Astrocyte (in vitro differentiated cells and primary cell): ENCODE measurements around the gene DNAH9.

Experiments
- CTCF ChIP-seq: IDR thresholded peaks from 2 replicates; pipeline ENCODE4 v1.5.1; 2011; ENCODE audit warnings: low read depth, mild to moderate bottlenecking, inconsistent platforms, low read length, moderate library complexity; ENCODE audit not compliant: insufficient read depth
- EZH2 ChIP-seq: IDR thresholded peaks from 2 replicates; pipeline ENCODE4 v1.6.1; 2012; ENCODE audit warnings: mild to moderate bottlenecking, low read length, inconsistent platforms; ENCODE audit not compliant: insufficient read depth

GRCh38 chr17:11737313-11737679, 139.0 kb downstream of the DNAH9 start:
- TF ChIP-seq CTCF (no peak), EZH2 (no peak)
